NCI-H187 (cell line): ENCODE measurements around the gene CHST6.
"Not testable (repeated sequence)": the region's sequence is repeated elsewhere in the genome, so short reads cannot be mapped to it uniquely, and the experiment has no call there.

ENCODE experiments used
- DNase-seq, 2 experiments: peaks; one replicate each; lab custom pipeline; 2025; lab: John Stamatoyannopoulos, UW

Gene CHST6

GRCh38 chr16:75495076-75495674, at the start of gene CHST6:
Gene CHST6 (minus strand): TSS chr16:75495441. CDS start chr16:75479828, 15,613 bp downstream.
- no peak for DNase-seq

- not testable (repeated sequence) for DNase-seq
Measured at GRCh38 chr16:75542462-75542861, 47.2 kb upstream of the CHST6 start.

GRCh38 chr16:75541236-75541635, 46.0 kb upstream of the CHST6 start:
- no peak for DNase-seq

GRCh38 chr16:75538882-75539565, 43.8 kb upstream of the CHST6 start:
- not testable (repeated sequence) for DNase-seq

GRCh38 chr16:75537776-75538175, 42.5 kb upstream of the CHST6 start:
- no peak for DNase-seq

GRCh38 chr16:75535901-75536300, 40.7 kb upstream of the CHST6 start, which contains the start of gene CHST5:
Gene CHST5 (minus strand): TSS chr16:75536108. CDS start chr16:75530384, 5,724 bp downstream.
- DNase-seq, result no peak

- DNase-seq, result no peak
Measured at GRCh38 chr16:75535211-75535843, 40.1 kb upstream of the CHST6 start.

GRCh38 chr16:75534560-75535205, 39.4 kb upstream of the CHST6 start:
- DNase-seq, result no peak

- DNase-seq, result no peak
Measured at GRCh38 chr16:75532791-75533190, 37.5 kb upstream of the CHST6 start.

- DNase-seq, result no peak
Measured at GRCh38 chr16:75532142-75532765, 37.0 kb upstream of the CHST6 start.

GRCh38 chr16:75529959-75530358, 34.7 kb upstream of the CHST6 start:
- DNase-seq, result no peak

GRCh38 chr16:75529056-75529905, 34.0 kb upstream of the CHST6 start:
- DNase-seq, result no peak

GRCh38 chr16:75527825-75528299, 32.6 kb upstream of the CHST6 start:
- no peak for DNase-seq

GRCh38 chr16:75526032-75526790, 31.0 kb upstream of the CHST6 start:
- no peak for DNase-seq

- DNase-seq, result no peak
Measured at GRCh38 chr16:75519175-75519574, 23.9 kb upstream of the CHST6 start.

- DNase-seq, result not testable (repeated sequence)
Measured at GRCh38 chr16:75516189-75516966, 21.1 kb upstream of the CHST6 start.

GRCh38 chr16:75514296-75514695, 19.1 kb upstream of the CHST6 start:
- no peak for DNase-seq

GRCh38 chr16:75506574-75506973, 11.3 kb upstream of the CHST6 start:
- no peak for DNase-seq

- no peak for DNase-seq
Measured at GRCh38 chr16:75506107-75506506, 10.9 kb upstream of the CHST6 start.

- DNase-seq, result no peak
Measured at GRCh38 chr16:75503801-75504200, 8.6 kb upstream of the CHST6 start.
